HCT116 (cell line): ENCODE results near the gene NINJ2. TPM values are rescaled to one million over a fixed set of nuclear protein-coding genes. Genes with fewer than 3 reads are reported as not detected.

Experiments used
- ATAC-seq: fragments of 200-7000 bp; cut with Tn5 transposase; 2 replicates; pipeline ENCODE4 v1.9.1; 2020; ENCODE audit warnings: mild to moderate bottlenecking, moderate library complexity
- BruUV-seq: library from RNA; stranded (reverse); fragments of 400-500 nt; replicated peaks from 2 replicates; lab custom pipeline; 2021; lab: Mats Ljungman, UMichigan
- CTCF ChIA-PET: fragments of 300-600 bp; sonication (Branson Sonifier 250); formaldehyde crosslinking; loops from one replicate; lab custom pipeline; 2021; ENCODE audit warnings: antibody characterized with exemption; lab: Charles Lee
- POLR2A ChIA-PET: fragments of 300-600, 350-600 bp; sonication (Branson Sonifier 250); formaldehyde crosslinking; loops from one replicate; lab custom pipeline; 2021; ENCODE audit warnings: antibody characterized with exemption; lab: Charles Lee
- RAD21 ChIA-PET, 2 experiments: fragments of 300-600 bp; sonication (Branson Sonifier 250); formaldehyde crosslinking; loops; one replicate each; lab custom pipeline; 2023; ENCODE audit warnings: low total read pairs in 2 of 2; ENCODE audit not compliant: uncharacterized antibody in 2 of 2, unreplicated experiment in 2 of 2, low non-redundant PET in 1 of 2; lab: Charles Lee
- DNase-seq: peaks from one replicate; pipeline ENCODE4 v3.0.0-alpha.2; 2010; ENCODE audit warnings: low read depth, low spot score
- H2AFZ ChIP-seq: fragments of 200-600 bp; shearing (Covaris generic), sonication (generic); 2 replicates; pipeline ENCODE4 v1.6.1; 2017; ENCODE audit warnings: low read depth, mixed run types, mixed read lengths, antibody characterized with exemption, low read length; ENCODE audit not compliant: poor library complexity, severe bottlenecking
- H3K27ac ChIP-seq: 2 replicates; pipeline ENCODE4 v1.5.1; 2012; ENCODE audit warnings: low read depth, low read length
- H3K27me3 ChIP-seq: fragments of 200-600 bp; sonication (generic); 2 replicates; pipeline ENCODE4 v1.6.1; 2016; ENCODE audit warnings: mixed run types, low read length, mixed read lengths; ENCODE audit not compliant: insufficient read depth
- H3K36me3 ChIP-seq, 2 experiments: fragments of 200-500 bp in 1 of 2; fragments of 200-600 bp in 1 of 2; sonication (Bioruptor generic) in 1 of 2; sonication (generic) in 1 of 2; 2 replicates each; pipeline versions ENCODE4 v1.5.1 to v1.6.1; 2014 to 2016; ENCODE audit warnings: low read length in 2 of 2, inconsistent platforms in 1 of 2, mixed read lengths in 1 of 2, mixed run types in 1 of 2; ENCODE audit not compliant: insufficient read depth in 2 of 2, control insufficient read depth in 1 of 2
- H3K4me1 ChIP-seq, 2 experiments: fragments of 200-600 bp in 1 of 2; sonication (generic) in 1 of 2; 2 replicates each; pipeline versions ENCODE4 v1.5.1 to v1.6.1; 2012 to 2017; ENCODE audit warnings: low read length in 2 of 2, inconsistent platforms in 1 of 2, mild to moderate bottlenecking in 1 of 2, mixed read lengths in 1 of 2, mixed run types in 1 of 2, moderate library complexity in 1 of 2; ENCODE audit not compliant: insufficient read depth in 2 of 2, control insufficient read depth in 1 of 2
- H3K4me2 ChIP-seq: fragments of 200-600 bp; sonication (generic); 2 replicates; pipeline ENCODE4 v1.6.1; 2017; ENCODE audit warnings: mixed run types, low read length, mixed read lengths
- H3K4me3 ChIP-seq, 2 experiments: fragments of 200-600 bp in 1 of 2; sonication (generic) in 1 of 2; replicated peaks in 1 of 2; 2 replicates each; pipeline ENCODE4 v1.5.1; 2011 to 2016; ENCODE audit warnings: low read length in 2 of 2, control low read depth in 1 of 2, low read depth in 1 of 2, mild to moderate bottlenecking in 1 of 2, mixed read lengths in 1 of 2, mixed run types in 1 of 2
- H3K79me2 ChIP-seq: fragments of 200-600 bp; sonication (generic); 2 replicates; pipeline ENCODE4 v1.6.1; 2017; ENCODE audit warnings: mild to moderate bottlenecking, mixed run types, low read length, moderate library complexity, mixed read lengths; ENCODE audit not compliant: insufficient read depth
- H3K9ac ChIP-seq: fragments of 200-600 bp; sonication (generic); 2 replicates; pipeline ENCODE4 v1.6.1; 2016; ENCODE audit warnings: low read length, mixed read lengths
- H3K9me2 ChIP-seq: fragments of 200-600 bp; sonication (generic), shearing (Covaris generic); 2 replicates; pipeline ENCODE4 v1.6.1; 2017; ENCODE audit warnings: mixed run types, mild to moderate bottlenecking, moderate library complexity; ENCODE audit not compliant: insufficient read depth
- H3K9me3 ChIP-seq, 2 experiments: fragments of 200-500 bp in 1 of 2; fragments of 200-600 bp in 1 of 2; sonication (Bioruptor generic) in 1 of 2; sonication (generic) in 1 of 2; 2 replicates each; pipeline ENCODE4 v1.6.1; 2014 to 2017; ENCODE audit warnings: low read length in 2 of 2, mixed read lengths in 2 of 2, inconsistent platforms in 1 of 2, low read depth in 1 of 2, mild to moderate bottlenecking in 1 of 2, mixed run types in 1 of 2, moderate library complexity in 1 of 2; ENCODE audit not compliant: control insufficient read depth in 1 of 2, insufficient read depth in 1 of 2
- H4K20me1 ChIP-seq: fragments of 200-600 bp; sonication (generic), shearing (Covaris generic); 2 replicates; pipeline ENCODE4 v1.6.1; 2017; ENCODE audit warnings: mixed run types, mild to moderate bottlenecking, moderate library complexity; ENCODE audit not compliant: insufficient read depth
- EGR1 ChIP-seq: IDR thresholded peaks from 2 replicates; pipeline ENCODE4 v1.6.1; 2012; ENCODE audit warnings: low read depth
- ELF1 ChIP-seq: IDR thresholded peaks from 2 replicates; pipeline ENCODE4 v1.6.1; 2012; ENCODE audit warnings: low read depth, borderline replicate concordance
- EZH2 ChIP-seq: fragments of 200-600 bp; sonication (generic); IDR thresholded peaks from 2 replicates; pipeline ENCODE4 v1.6.1; 2017; ENCODE audit warnings: antibody characterized with exemption, mixed run types
- FOSL1 ChIP-seq: IDR thresholded peaks from 2 replicates; pipeline ENCODE4 v1.6.1; 2012; ENCODE audit warnings: low read depth
- JUND ChIP-seq: IDR thresholded peaks from 2 replicates; pipeline ENCODE4 v1.6.1; 2012
- RAD21 ChIP-seq: IDR thresholded peaks from 2 replicates; pipeline ENCODE4 v1.6.1; 2012; ENCODE audit warnings: low read depth, mild to moderate bottlenecking
- SIN3A ChIP-seq: IDR thresholded peaks from 2 replicates; pipeline ENCODE4 v1.6.1; 2012; ENCODE audit warnings: low read depth
- SP1 ChIP-seq: IDR thresholded peaks from 2 replicates; pipeline ENCODE4 v1.6.1; 2012; ENCODE audit warnings: low read depth
- TCF7L2 ChIP-seq: IDR thresholded peaks from 2 replicates; pipeline ENCODE4 v1.7.0; 2011; ENCODE audit warnings: borderline replicate concordance, inconsistent platforms; ENCODE audit not compliant: insufficient read depth, insufficient read length; ENCODE audit errors: extremely low read depth
- YY1 ChIP-seq: IDR thresholded peaks from 2 replicates; pipeline ENCODE4 v1.6.1; 2011; ENCODE audit warnings: low read length, low read depth, moderate library complexity, mild to moderate bottlenecking; ENCODE audit not compliant: insufficient replicate concordance; ENCODE audit errors: extremely low read depth
- ZBTB33 ChIP-seq: IDR thresholded peaks from 2 replicates; pipeline ENCODE4 v1.6.1; 2011; ENCODE audit warnings: mild to moderate bottlenecking, low read length, moderate library complexity; ENCODE audit not compliant: insufficient replicate concordance; ENCODE audit errors: extremely low read depth
- intact Hi-C: fragments of 100-400 bp; cut with micrococcal nuclease; formaldehyde crosslinking; loops from 2 replicates; pipeline ENCODE4 v1.10.0; 2022
- total RNA-seq: library from RNA; stranded (reverse); gene quantifications from one replicate; pipeline ENCODE4 v1.2.1, GENCODE V29; 2021; ENCODE audit not compliant: unreplicated experiment

Gene NINJ2
- total RNA-seq, 1 experiment from 2014 or later: not detected

GRCh38 chr12:692274-692673 is 29.0 kb upstream of the NINJ2 start:
- no peaks in the 10 kb centered on the region for H3K4me1 ChIP-seq
- TF ChIP-seq YY1 (no peak), FOSL1 (no peak), EZH2 (no peak), EGR1 (no peak), ELF1 (no peak), RAD21 (no peak), ZBTB33 (no peak), SP1 (no peak), SIN3A (no peak), JUND (no peak), TCF7L2 (no peak)
- TF ChIP-seq, all 23 proteins: peak for 0
- H3K4me3 ChIP-seq: no peak overlapping the region
- BruUV-seq: no TSS peak
- ChIA-PET POLR2A (no interaction called here), CTCF (no interaction called here), RAD21 (no interaction called here)
- DNase-seq: no peak
- H3K9ac ChIP-seq: no peak overlapping the region
- H3K27ac ChIP-seq: no peak overlapping the region
- intact Hi-C loops: no loop called here
- H3K9me3 ChIP-seq: 0 out of 4 replicates have a peak, but pooled peaks cover 0 to 3% of the 10 kb centered on the region in 2 experiments
- H3K9me2 ChIP-seq: no peaks in the 10 kb centered on the region
- no peak overlapping the region for H2AFZ ChIP-seq
- no peaks in the 10 kb centered on the region for H3K27me3 ChIP-seq
- H3K79me2 ChIP-seq: no peaks in the 10 kb centered on the region
- ATAC-seq: no peak
- H3K36me3 ChIP-seq: no peaks in the 10 kb centered on the region
- H3K4me2 ChIP-seq: no peak overlapping the region
- no peaks in the 10 kb centered on the region for H4K20me1 ChIP-seq
